ENCODE measurements around the gene HSPA1B.
"Not testable (repeated sequence)": the region's sequence is repeated elsewhere in the genome, so short reads cannot be mapped to it uniquely, and the experiment has no call there.

Gene HSPA1B

GRCh38 chr6:31814677-31815024 lies 12.9 kb upstream of the HSPA1B start:
- peak; percentile 83 for DNase-seq (ENCODE audit: low spot score)
- in situ Hi-C loops (cut with MboI; ENCODE audit: low pct_unique_long_range_greater_than_20kb, low sequenced_read_pairs, unreplicated experiment), result no loop called here
- TF ChIP-seq CTCF (IDR thresholded peaks at IDR 0.05; ENCODE audit: extremely low read depth, insufficient read depth, missing control alignments), result no peak

- TF ChIP-seq CTCF (IDR thresholded peaks at IDR 0.05; ENCODE audit: extremely low read depth, insufficient read depth, missing control alignments), result no peak
- in situ Hi-C loops (cut with MboI; ENCODE audit: low pct_unique_long_range_greater_than_20kb, low sequenced_read_pairs, unreplicated experiment), result no loop called here
- peak; percentile 91 for DNase-seq (ENCODE audit: low spot score)
These were observed 12.3 kb upstream of the HSPA1B start, which contains the start of the genes HSPA1A and HSPA1L for GRCh38 chr6:31815025-31815838. Gene HSPA1A (plus strand): TSS chr6:31815543. CDS start chr6:31815757, 214 bp downstream. Gene HSPA1L (minus strand): TSS chr6:31815283. CDS start chr6:31811972, 3,311 bp downstream.

GRCh38 chr6:31817133-31817928 lies 10.2 kb upstream of the HSPA1B start:
- DNase-seq (ENCODE audit: low spot score); in situ Hi-C loops (cut with MboI; ENCODE audit: low pct_unique_long_range_greater_than_20kb, low sequenced_read_pairs, unreplicated experiment): not testable (repeated sequence)

GRCh38 chr6:31817929-31818511 lies 9.5 kb upstream of the HSPA1B start:
- in situ Hi-C loops (cut with MboI; ENCODE audit: low pct_unique_long_range_greater_than_20kb, low sequenced_read_pairs, unreplicated experiment); DNase-seq (ENCODE audit: low spot score): not testable (repeated sequence)

GRCh38 chr6:31819871-31820299 lies 7.7 kb upstream of the HSPA1B start:
- DNase-seq (ENCODE audit: low spot score), result no peak
- TF ChIP-seq CTCF (IDR thresholded peaks at IDR 0.05; ENCODE audit: extremely low read depth, insufficient read depth, missing control alignments), result no peak
- in situ Hi-C loops (cut with MboI; ENCODE audit: low pct_unique_long_range_greater_than_20kb, low sequenced_read_pairs, unreplicated experiment), result no loop called here

- DNase-seq (ENCODE audit: low spot score); in situ Hi-C loops (cut with MboI; ENCODE audit: low pct_unique_long_range_greater_than_20kb, low sequenced_read_pairs, unreplicated experiment): not testable (repeated sequence)
These were observed 7.1 kb upstream of the HSPA1B start for GRCh38 chr6:31820399-31820798.

- in situ Hi-C loops (cut with MboI; ENCODE audit: low pct_unique_long_range_greater_than_20kb, low sequenced_read_pairs, unreplicated experiment), result no loop called here
- TF ChIP-seq CTCF (IDR thresholded peaks at IDR 0.05; ENCODE audit: extremely low read depth, insufficient read depth, missing control alignments), result no peak
- peak; percentile 65 for DNase-seq (ENCODE audit: low spot score)
These were observed 6.1 kb upstream of the HSPA1B start for GRCh38 chr6:31821301-31822035.
